ENCODE results near the gene MEOX1. TPM values are rescaled to one million over a fixed set of nuclear protein-coding genes. Genes with fewer than 3 reads are reported as not detected.

MEOX1 gene
- total RNA-seq, 1 donor from 2014 or later, result 9.0 TPM

GRCh38 chr17:43683928-43684653, 22.4 kb upstream of the MEOX1 start:
- intact Hi-C loops (cut with micrococcal nuclease), result no loop called here

- intact Hi-C loops (cut with micrococcal nuclease), result no loop called here
These were observed 18.7 kb upstream of the MEOX1 start for GRCh38 chr17:43680461-43680860.

GRCh38 chr17:43679911-43680310, 18.2 kb upstream of the MEOX1 start:
- intact Hi-C loops (cut with micrococcal nuclease), result no loop called here

- intact Hi-C loops (cut with micrococcal nuclease), result no loop called here
These were observed 17.7 kb upstream of the MEOX1 start for GRCh38 chr17:43679401-43679800.

- intact Hi-C loops (cut with micrococcal nuclease), result no loop called here
These were observed 14.7 kb upstream of the MEOX1 start for GRCh38 chr17:43676471-43676870.

- intact Hi-C loops (cut with micrococcal nuclease), result no loop called here
These were observed 12.7 kb upstream of the MEOX1 start for GRCh38 chr17:43674394-43674793.

GRCh38 chr17:43673516-43674323, 12.0 kb upstream of the MEOX1 start:
- intact Hi-C loops (cut with micrococcal nuclease), result no loop called here

GRCh38 chr17:43671755-43672519, 10.2 kb upstream of the MEOX1 start:
- intact Hi-C loops (cut with micrococcal nuclease), result no loop called here

- intact Hi-C loops (cut with micrococcal nuclease), result no loop called here
These were observed 9.4 kb upstream of the MEOX1 start for GRCh38 chr17:43671031-43671692.

- intact Hi-C loops (cut with micrococcal nuclease), result no loop called here
These were observed 8.9 kb upstream of the MEOX1 start for GRCh38 chr17:43670645-43671030.

- intact Hi-C loops (cut with micrococcal nuclease), result no loop called here
These were observed 8.4 kb upstream of the MEOX1 start for GRCh38 chr17:43669971-43670644.

GRCh38 chr17:43667947-43668348, 6.2 kb upstream of the MEOX1 start:
- intact Hi-C loops (cut with micrococcal nuclease), result no loop called here

GRCh38 chr17:43667506-43667905, 5.8 kb upstream of the MEOX1 start:
- intact Hi-C loops (cut with micrococcal nuclease), result no loop called here

GRCh38 chr17:43665937-43666236, 4.2 kb upstream of the MEOX1 start:
- intact Hi-C loops (cut with micrococcal nuclease), result no loop called here

- intact Hi-C loops (cut with micrococcal nuclease), result no loop called here
These were observed 3.6 kb upstream of the MEOX1 start for GRCh38 chr17:43665084-43665936.

- intact Hi-C loops (cut with micrococcal nuclease), result no loop called here
These were observed 2.4 kb upstream of the MEOX1 start for GRCh38 chr17:43664096-43664495.

- intact Hi-C loops (cut with micrococcal nuclease), result no loop called here
These were observed 1.7 kb upstream of the MEOX1 start for GRCh38 chr17:43663383-43663782.

GRCh38 chr17:43662413-43663141, 855 bp upstream of the MEOX1 start:
- intact Hi-C loops (cut with micrococcal nuclease), result no loop called here

- intact Hi-C loops (cut with micrococcal nuclease), result no loop called here
These were observed 767 bp downstream of the MEOX1 start for GRCh38 chr17:43660816-43661493.

All from T-helper 2 cell treated with Interferon-gamma antibody and Interleukin-4, amounts not matched to agents 100 ng/mL and 5 ng/mL, for 36 hours (primary cell).